ENCODE results near the gene ASTN2. TPM values are rescaled to one million over a fixed set of nuclear protein-coding genes. Genes with fewer than 3 reads are reported as not detected.

ASTN2 gene
- total RNA-seq, 2 experiments from 2014 or later = 1.7 to 4.2 TPM

DNA sequence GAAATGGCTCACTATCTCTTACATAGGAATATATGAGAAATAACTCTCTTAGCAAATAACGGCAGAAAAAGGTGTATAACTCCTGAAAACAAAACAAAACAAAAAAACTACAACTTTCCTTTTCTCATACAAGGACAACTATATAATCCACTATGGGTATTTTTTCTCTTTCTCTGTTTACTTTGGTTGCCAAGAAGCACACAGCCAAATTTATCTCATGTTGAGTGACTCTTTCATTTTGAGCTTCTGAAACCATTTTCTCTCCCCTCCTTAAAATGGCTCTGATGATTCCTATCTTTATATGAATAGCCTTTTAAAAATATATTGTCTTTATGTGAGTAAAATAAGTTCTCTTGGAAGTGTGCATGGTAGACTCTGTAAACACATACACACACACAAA, 599.0 kb downstream of the ASTN2 start:
- TF ChIP-seq, protein P1, sequence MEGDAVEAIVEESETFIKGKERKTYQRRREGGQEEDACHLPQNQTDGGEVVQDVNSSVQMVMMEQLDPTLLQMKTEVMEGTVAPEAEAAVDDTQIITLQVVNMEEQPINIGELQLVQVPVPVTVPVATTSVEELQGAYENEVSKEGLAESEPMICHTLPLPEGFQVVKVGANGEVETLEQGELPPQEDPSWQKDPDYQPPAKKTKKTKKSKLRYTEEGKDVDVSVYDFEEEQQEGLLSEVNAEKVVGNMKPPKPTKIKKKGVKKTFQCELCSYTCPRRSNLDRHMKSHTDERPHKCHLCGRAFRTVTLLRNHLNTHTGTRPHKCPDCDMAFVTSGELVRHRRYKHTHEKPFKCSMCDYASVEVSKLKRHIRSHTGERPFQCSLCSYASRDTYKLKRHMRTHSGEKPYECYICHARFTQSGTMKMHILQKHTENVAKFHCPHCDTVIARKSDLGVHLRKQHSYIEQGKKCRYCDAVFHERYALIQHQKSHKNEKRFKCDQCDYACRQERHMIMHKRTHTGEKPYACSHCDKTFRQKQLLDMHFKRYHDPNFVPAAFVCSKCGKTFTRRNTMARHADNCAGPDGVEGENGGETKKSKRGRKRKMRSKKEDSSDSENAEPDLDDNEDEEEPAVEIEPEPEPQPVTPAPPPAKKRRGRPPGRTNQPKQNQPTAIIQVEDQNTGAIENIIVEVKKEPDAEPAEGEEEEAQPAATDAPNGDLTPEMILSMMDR (conservative IDR thresholded peaks at IDR 0.05; ENCODE audit: low read length) = no peak
- no peak for TF ChIP-seq EZH2phosphoT487 (IDR thresholded peaks at IDR 0.05; ENCODE audit: borderline replicate concordance, low read depth, low read length)
- no peaks in the 10 kb centered on the region for H3K9me3 ChIP-seq (ENCODE audit: low read length)
- no peaks in the 10 kb centered on the region for H3K36me3 ChIP-seq (ENCODE audit: insufficient read depth, low read length)
- CTCF ChIA-PET (ENCODE audit: unreplicated experiment) = no interaction called here
- no peaks in the 10 kb centered on the region for H3K4me1 ChIP-seq (ENCODE audit: insufficient read depth, low read length, poor library complexity, severe bottlenecking)
- no TSS peak for BruUV-seq (replicated peaks)
- no peak overlapping the region for H3K4me3 ChIP-seq (ENCODE audit: low read depth, low read length, poor library complexity, severe bottlenecking)
- intact Hi-C loops (cut with micrococcal nuclease; ENCODE audit: unreplicated experiment) = no loop called here
- H2AFZ ChIP-seq (ENCODE audit: low read length) = no peak overlapping the region
- no peak for DNase-seq (ENCODE audit: low spot score)
- POLR2A ChIA-PET = interaction anchor here (0.5 kb wide), 1 partner anchor 45 kb away, joined by 4 read pairs; no protein-coding TSS in a partner anchor
- H3K9me2 ChIP-seq (ENCODE audit: insufficient read depth, low read length) = no peaks in the 10 kb centered on the region
- no peaks in the 10 kb centered on the region for H3K79me2 ChIP-seq (ENCODE audit: insufficient read depth, low read depth, low read length)
- no peak overlapping the region for H3K27ac ChIP-seq (ENCODE audit: low read depth, low read length, poor library complexity, severe bottlenecking)
- H3K4me2 ChIP-seq (ENCODE audit: low read length) = no peak overlapping the region
- no peaks in the 10 kb centered on the region for H4K20me1 ChIP-seq (ENCODE audit: insufficient read depth, low read length)

DNA sequence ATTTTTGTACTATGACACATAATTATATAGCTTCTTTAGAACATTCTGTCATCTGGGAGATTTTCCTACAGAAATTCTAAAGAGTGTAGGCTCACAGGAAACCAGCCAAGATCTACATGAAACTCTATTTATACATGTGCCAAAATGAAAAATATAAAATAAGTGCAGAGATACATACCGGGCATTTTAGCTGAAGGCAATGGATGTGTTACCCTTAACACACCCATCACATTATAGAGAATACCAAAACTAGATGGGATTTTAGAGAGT, 601.9 kb downstream of the ASTN2 start:
- ChIA-PET CTCF (ENCODE audit: unreplicated experiment) (no interaction called here), POLR2A (interaction anchor here (0.7 kb wide), 1 partner anchor 54 kb away, joined by 5 read pairs; no protein-coding TSS in a partner anchor)
- Histone ChIP-seq H3K9me3 (ENCODE audit: low read length) (no peaks in the 10 kb centered on the region), H3K27ac (ENCODE audit: low read depth, low read length, poor library complexity, severe bottlenecking) (no peak overlapping the region), H2AFZ (ENCODE audit: low read length) (no peak overlapping the region), H3K9me2 (ENCODE audit: insufficient read depth, low read length) (no peaks in the 10 kb centered on the region), H3K4me3 (ENCODE audit: low read depth, low read length, poor library complexity, severe bottlenecking) (no peak overlapping the region), H3K4me1 (ENCODE audit: insufficient read depth, low read length, poor library complexity, severe bottlenecking) (no peaks in the 10 kb centered on the region), H3K36me3 (ENCODE audit: insufficient read depth, low read length) (no peaks in the 10 kb centered on the region), H3K79me2 (ENCODE audit: insufficient read depth, low read depth, low read length) (no peaks in the 10 kb centered on the region), H4K20me1 (ENCODE audit: insufficient read depth, low read length) (no peaks in the 10 kb centered on the region), H3K4me2 (ENCODE audit: low read length) (no peak overlapping the region)
- DNase-seq (ENCODE audit: low spot score) = no peak
- intact Hi-C loops (cut with micrococcal nuclease; ENCODE audit: unreplicated experiment) = no loop called here
- BruUV-seq (replicated peaks) = no TSS peak
- TF ChIP-seq EZH2phosphoT487 (IDR thresholded peaks at IDR 0.05; ENCODE audit: borderline replicate concordance, low read depth, low read length) = no peak
- TF ChIP-seq, protein P1 (conservative IDR thresholded peaks at IDR 0.05; ENCODE audit: low read length) = no peak

DNA sequence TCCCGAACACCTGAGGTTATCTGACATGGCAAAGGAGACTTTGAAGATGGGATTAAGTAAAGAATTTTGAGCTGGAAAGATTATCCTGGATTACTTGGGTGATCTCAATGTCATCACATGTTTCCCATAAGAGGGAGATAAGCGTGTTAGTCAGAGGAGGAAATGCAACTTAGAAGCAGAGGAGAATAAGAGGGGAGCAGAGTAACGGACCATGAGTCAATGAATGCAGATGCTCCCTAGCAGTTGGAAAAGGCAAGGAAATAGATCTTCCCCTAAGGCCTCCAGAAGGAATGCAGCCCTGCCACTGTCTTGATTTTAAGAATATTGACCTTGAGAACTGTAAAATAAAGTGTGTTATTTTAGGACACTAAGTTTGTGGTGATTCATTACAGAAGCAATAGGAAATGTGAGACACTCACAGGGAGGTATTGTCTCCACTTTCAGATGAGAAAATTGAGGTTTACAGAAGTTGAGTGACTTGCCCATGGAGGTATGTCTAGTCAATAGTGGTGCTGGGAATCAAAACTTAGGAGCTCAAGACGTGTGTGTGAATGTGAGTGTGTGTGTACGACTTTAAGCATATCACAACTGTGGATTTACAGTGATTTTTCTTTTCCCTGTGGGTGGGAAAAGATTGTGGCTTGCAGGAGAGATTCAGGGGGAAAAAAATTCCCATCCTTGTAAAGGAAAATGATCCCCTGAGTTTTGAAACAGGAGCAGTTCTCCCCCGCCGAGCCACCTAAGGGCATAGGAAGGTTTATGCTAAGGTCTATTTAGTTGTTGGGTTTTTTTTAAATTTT, 602.4 kb downstream of the ASTN2 start:
- intact Hi-C loops (cut with micrococcal nuclease; ENCODE audit: unreplicated experiment) = no loop called here
- no peaks in the 10 kb centered on the region for H3K36me3 ChIP-seq (ENCODE audit: insufficient read depth, low read length)
- no peaks in the 10 kb centered on the region for H3K79me2 ChIP-seq (ENCODE audit: insufficient read depth, low read depth, low read length)
- DNase-seq (ENCODE audit: low spot score) = no peak
- no TSS peak for BruUV-seq (replicated peaks)
- H2AFZ ChIP-seq (ENCODE audit: low read length) = no peak overlapping the region
- no peaks in the 10 kb centered on the region for H3K9me3 ChIP-seq (ENCODE audit: low read length)
- no peaks in the 10 kb centered on the region for H4K20me1 ChIP-seq (ENCODE audit: insufficient read depth, low read length)
- no peak overlapping the region for H3K27ac ChIP-seq (ENCODE audit: low read depth, low read length, poor library complexity, severe bottlenecking)
- H3K4me3 ChIP-seq (ENCODE audit: low read depth, low read length, poor library complexity, severe bottlenecking) = no peak overlapping the region
- CTCF ChIA-PET (ENCODE audit: unreplicated experiment) = no interaction called here
- POLR2A ChIA-PET = interaction anchor here (0.7 kb wide), 1 partner anchor 53 kb away, joined by 5 read pairs; no protein-coding TSS in a partner anchor
- H3K4me1 ChIP-seq (ENCODE audit: insufficient read depth, low read length, poor library complexity, severe bottlenecking) = no peaks in the 10 kb centered on the region
- TF ChIP-seq EZH2phosphoT487 (IDR thresholded peaks at IDR 0.05; ENCODE audit: borderline replicate concordance, low read depth, low read length) = no peak
- TF ChIP-seq, protein P1 (conservative IDR thresholded peaks at IDR 0.05; ENCODE audit: low read length) = no peak
- H3K9me2 ChIP-seq (ENCODE audit: insufficient read depth, low read length) = no peaks in the 10 kb centered on the region
- no peak overlapping the region for H3K4me2 ChIP-seq (ENCODE audit: low read length)
